Naive B cell (primary cell): ENCODE data around the gene NCF1. TPM values are rescaled to one million over a fixed set of nuclear protein-coding genes. Genes with fewer than 3 reads are reported as not detected.
"Not testable (repeated sequence)": the region's sequence is repeated elsewhere in the genome, so short reads cannot be mapped to it uniquely, and the experiment has no call there.

Experiments used
- ATAC-seq, 2 donors: fragments of 150-1000 bp; cut with Tn5 transposase; 2 replicates each; pipeline ENCODE4 v1.10.0; 2021; ENCODE audit warnings: low read depth in 2 of 2, mild to moderate bottlenecking in 2 of 2, moderate library complexity in 2 of 2
- DNase-seq: peaks from one replicate; pipeline ENCODE4 v3.0.0; 2022
- H3K27ac Mint-ChIP-seq, 6 donors: one replicate each; pipeline ENCODE4 v1.8.0; 2020 to 2022; ENCODE audit warnings: mild to moderate bottlenecking in 6 of 6, mixed read lengths in 6 of 6, moderate library complexity in 5 of 6, inconsistent platforms in 2 of 6
- H3K27me3 Mint-ChIP-seq, 3 donors: one replicate each; pipeline ENCODE4 v1.8.0; 2021 to 2022; ENCODE audit warnings: mixed read lengths in 3 of 3, mild to moderate bottlenecking in 1 of 3
- H3K36me3 Mint-ChIP-seq, 2 donors: one replicate each; pipeline ENCODE4 v1.8.0; 2020 to 2022; ENCODE audit warnings: mixed read lengths in 2 of 2, inconsistent platforms in 1 of 2, mild to moderate bottlenecking in 1 of 2
- H3K4me1 Mint-ChIP-seq, 3 donors: one replicate each; pipeline ENCODE4 v1.8.0; 2020 to 2022; ENCODE audit warnings: mixed read lengths in 3 of 3, inconsistent platforms in 1 of 3, mild to moderate bottlenecking in 1 of 3, moderate library complexity in 1 of 3
- H3K4me3 Mint-ChIP-seq, 8 donors: one replicate each; pipeline ENCODE4 v1.8.0; 2020 to 2022; ENCODE audit warnings: mild to moderate bottlenecking in 8 of 8, mixed read lengths in 8 of 8, moderate library complexity in 8 of 8, inconsistent platforms in 2 of 8
- H3K9me3 Mint-ChIP-seq, 7 donors: one replicate each; pipeline ENCODE4 v1.8.0; 2020 to 2022; ENCODE audit warnings: mixed read lengths in 7 of 7, mild to moderate bottlenecking in 5 of 7, inconsistent platforms in 2 of 7, moderate library complexity in 1 of 7
- polyA plus RNA-seq, 6 donors: library from polyadenylated mRNA; unstranded; fragments of 300-500 nt; fragmentation: Illumina TruSeq; gene quantifications; one replicate each; pipeline ENCODE4 v1.2.3, GENCODE V29; 2021; ENCODE audit warnings: low read depth in 6 of 6

NCF1 gene
- polyA plus RNA-seq, 6 donors from 2014 or later = 301 to 589 (median 335) TPM

- not testable (repeated sequence) for DNase-seq, H3K4me1 Mint-ChIP-seq, H3K27me3 Mint-ChIP-seq, H3K4me3 Mint-ChIP-seq, H3K36me3 Mint-ChIP-seq, H3K27ac Mint-ChIP-seq, H3K9me3 Mint-ChIP-seq
- ATAC-seq = peak; percentile 4
Measured at GRCh38 chr7:74820146-74820805, 46.5 kb downstream of the NCF1 start.

- not testable (repeated sequence) for H3K36me3 Mint-ChIP-seq, H3K9me3 Mint-ChIP-seq, H3K27ac Mint-ChIP-seq, DNase-seq, H3K27me3 Mint-ChIP-seq, H3K4me1 Mint-ChIP-seq, H3K4me3 Mint-ChIP-seq
- ATAC-seq = peak; percentile 73 to 74
Measured at GRCh38 chr7:74821259-74821658, 47.4 kb downstream of the NCF1 start.

- not testable (repeated sequence) for H3K27ac Mint-ChIP-seq, DNase-seq, ATAC-seq, H3K9me3 Mint-ChIP-seq, H3K27me3 Mint-ChIP-seq, H3K4me3 Mint-ChIP-seq, H3K4me1 Mint-ChIP-seq, H3K36me3 Mint-ChIP-seq
Measured at GRCh38 chr7:74829959-74830358, 56.1 kb downstream of the NCF1 start.

- H3K9me3 Mint-ChIP-seq, H3K36me3 Mint-ChIP-seq, H3K27ac Mint-ChIP-seq, DNase-seq, H3K4me1 Mint-ChIP-seq, ATAC-seq, H3K4me3 Mint-ChIP-seq, H3K27me3 Mint-ChIP-seq: not testable (repeated sequence)
Measured at GRCh38 chr7:74830411-74830810, 56.6 kb downstream of the NCF1 start.

Other genes starting within 250 kb of the NCF1 start
- gene GTF2I, start 116.3 kb upstream of the NCF1 start, polyA plus RNA-seq = 100 to 1,000 TPM in 1 of 6 donors, 10 to 100 TPM in 5; 40.8 to 110 (median 85.1) TPM
- gene GTF2IRD2, start 77.6 kb downstream of the NCF1 start, polyA plus RNA-seq = 10 to 100 TPM; 27.6 to 34.6 (median 32.8) TPM
- under 1 TPM in 5 of 6 donors, not detected in 1; 0.22 to 0.81 (median 0.40) TPM for gene CASTOR2, start 190.7 kb downstream of the NCF1 start, polyA plus RNA-seq